Uterus (tissue), 4 donors: ENCODE measurements around the gene ARAP1. TPM values are rescaled to one million over a fixed set of nuclear protein-coding genes. Genes with fewer than 3 reads are reported as not detected.
A peak's percentile ranks its signal among the peaks of the same experiment; 100 is the strongest.

Experiments
- DNase-seq, 2 donors: peaks; one replicate each; pipeline ENCODE4 v3.0.0-alpha.2; 2019 to 2020
- H3K27ac ChIP-seq, 2 donors: fragments of 200-600 bp; sonication (generic); 1 replicate in 1 of 2; 2 replicates in 1 of 2; pipeline ENCODE4 v1.5.1; 2016 to 2018
- H3K27me3 ChIP-seq, 2 donors: fragments of 200-600 bp; sonication (generic); one replicate each; pipeline ENCODE4 v1.5.1; 2018 to 2019; ENCODE audit warnings: control low read depth in 1 of 2
- H3K36me3 ChIP-seq, 2 donors: fragments of 200-600 bp; sonication (generic); one replicate each; pipeline ENCODE4 v1.5.1; 2019; ENCODE audit warnings: control low read depth in 1 of 2
- H3K4me1 ChIP-seq, 2 donors: fragments of 200-600 bp; sonication (generic); one replicate each; pipeline ENCODE4 v1.5.1; 2018 to 2019; ENCODE audit warnings: control low read depth in 1 of 2
- H3K4me3 ChIP-seq, 2 donors: fragments of 200-600 bp; sonication (generic); 1 replicate in 1 of 2; 2 replicates in 1 of 2; pipeline ENCODE4 v1.5.1; 2018 to 2019; ENCODE audit warnings: mild to moderate bottlenecking in 1 of 2
- H3K9me3 ChIP-seq, 2 donors: fragments of 200-600 bp; sonication (generic); one replicate each; pipeline ENCODE4 v1.5.1; 2019; ENCODE audit warnings: control low read depth in 1 of 2
- POLR2A ChIP-seq, 2 donors: fragments of 450-650 bp; IDR thresholded peaks; one replicate each; pipeline ENCODE4 v1.6.1; 2016; ENCODE audit warnings: antibody characterized with exemption in 2 of 2, mild to moderate bottlenecking in 1 of 2, moderate library complexity in 1 of 2
- intact Hi-C: fragments of 100-400 bp; cut with DNase I; formaldehyde crosslinking; loops from one replicate; pipeline ENCODE4 v1.15.1; 2023; ENCODE audit warnings: low total_unique reads
- total RNA-seq, 4 donors: library from RNA; depleted of rRNA in 3 of 4; stranded (reverse); fragments of >200 nt in 3 of 4; gene quantifications; one replicate each; pipeline versions ENCODE4 v1.1.0 to v1.2.4, GENCODE V29; 2014 to 2023
- TF ChIP-seq, protein P1 (sequence below), 4 experiments: fragments of 200-600 bp in 2 of 4; fragments of 450-650 bp in 2 of 4; sonication (generic) in 2 of 4; IDR thresholded peaks; one replicate each; pipeline ENCODE4 v1.5.1; 2016 to 2019; ENCODE audit warnings: antibody characterized with exemption in 4 of 4, mild to moderate bottlenecking in 2 of 4, moderate library complexity in 1 of 4
- donor health status: DM: yes; HTN: yes; CAD: no.

Gene ARAP1
- total RNA-seq, 4 donors from 2014 or later = 21.3 to 222 (median 70.4) TPM

DNA sequence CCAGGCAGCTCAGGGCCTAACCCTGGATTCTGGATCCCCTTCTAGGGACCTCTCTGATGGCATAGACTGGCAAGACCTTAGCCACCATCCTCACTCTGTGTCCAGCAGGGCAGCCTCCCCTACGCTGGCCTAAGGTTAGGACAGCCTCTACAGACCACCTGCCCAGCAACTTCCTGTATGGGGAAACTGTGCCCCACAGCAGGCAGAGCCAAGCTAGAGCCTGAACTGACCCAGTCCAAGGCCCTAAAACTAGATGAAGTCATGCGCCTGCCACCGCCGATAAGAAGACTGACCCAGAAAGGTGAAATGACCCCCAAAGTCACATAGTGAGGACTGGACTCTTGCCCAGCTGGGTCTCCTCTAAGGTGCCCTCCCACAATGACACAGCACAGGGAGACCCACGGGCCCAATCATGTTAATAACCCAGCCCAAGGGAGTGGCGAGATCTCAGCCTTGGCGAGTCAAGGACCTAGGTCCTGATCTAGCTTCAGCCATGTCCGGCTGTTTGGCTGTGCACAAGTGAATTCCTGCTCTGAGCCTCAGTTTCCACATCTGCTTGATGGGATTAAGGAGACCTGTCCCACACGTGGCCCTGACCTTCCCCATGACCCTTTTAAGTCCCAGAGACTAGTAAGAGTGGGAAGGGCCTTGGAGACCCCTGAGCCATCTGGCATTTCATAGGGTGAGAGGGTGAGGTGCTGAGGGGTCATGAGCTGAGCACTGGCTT, 24.1 kb upstream of the ARAP1 start:
- Histone ChIP-seq H3K36me3 (no peaks in the 10 kb centered on the region), H3K4me1 (no peaks in the 10 kb centered on the region), H3K27ac (no peak overlapping the region), H3K9me3 (no peaks in the 10 kb centered on the region), H3K4me3 (no peak overlapping the region), H3K27me3 (no peaks in the 10 kb centered on the region)
- TF ChIP-seq POLR2A (IDR thresholded peaks at IDR 0.05) = no peak
- TF ChIP-seq, protein P1, sequence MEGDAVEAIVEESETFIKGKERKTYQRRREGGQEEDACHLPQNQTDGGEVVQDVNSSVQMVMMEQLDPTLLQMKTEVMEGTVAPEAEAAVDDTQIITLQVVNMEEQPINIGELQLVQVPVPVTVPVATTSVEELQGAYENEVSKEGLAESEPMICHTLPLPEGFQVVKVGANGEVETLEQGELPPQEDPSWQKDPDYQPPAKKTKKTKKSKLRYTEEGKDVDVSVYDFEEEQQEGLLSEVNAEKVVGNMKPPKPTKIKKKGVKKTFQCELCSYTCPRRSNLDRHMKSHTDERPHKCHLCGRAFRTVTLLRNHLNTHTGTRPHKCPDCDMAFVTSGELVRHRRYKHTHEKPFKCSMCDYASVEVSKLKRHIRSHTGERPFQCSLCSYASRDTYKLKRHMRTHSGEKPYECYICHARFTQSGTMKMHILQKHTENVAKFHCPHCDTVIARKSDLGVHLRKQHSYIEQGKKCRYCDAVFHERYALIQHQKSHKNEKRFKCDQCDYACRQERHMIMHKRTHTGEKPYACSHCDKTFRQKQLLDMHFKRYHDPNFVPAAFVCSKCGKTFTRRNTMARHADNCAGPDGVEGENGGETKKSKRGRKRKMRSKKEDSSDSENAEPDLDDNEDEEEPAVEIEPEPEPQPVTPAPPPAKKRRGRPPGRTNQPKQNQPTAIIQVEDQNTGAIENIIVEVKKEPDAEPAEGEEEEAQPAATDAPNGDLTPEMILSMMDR (IDR thresholded peaks at IDR 0.05) = no peak
- no peak for DNase-seq
- intact Hi-C loops = no loop called here

DNA sequence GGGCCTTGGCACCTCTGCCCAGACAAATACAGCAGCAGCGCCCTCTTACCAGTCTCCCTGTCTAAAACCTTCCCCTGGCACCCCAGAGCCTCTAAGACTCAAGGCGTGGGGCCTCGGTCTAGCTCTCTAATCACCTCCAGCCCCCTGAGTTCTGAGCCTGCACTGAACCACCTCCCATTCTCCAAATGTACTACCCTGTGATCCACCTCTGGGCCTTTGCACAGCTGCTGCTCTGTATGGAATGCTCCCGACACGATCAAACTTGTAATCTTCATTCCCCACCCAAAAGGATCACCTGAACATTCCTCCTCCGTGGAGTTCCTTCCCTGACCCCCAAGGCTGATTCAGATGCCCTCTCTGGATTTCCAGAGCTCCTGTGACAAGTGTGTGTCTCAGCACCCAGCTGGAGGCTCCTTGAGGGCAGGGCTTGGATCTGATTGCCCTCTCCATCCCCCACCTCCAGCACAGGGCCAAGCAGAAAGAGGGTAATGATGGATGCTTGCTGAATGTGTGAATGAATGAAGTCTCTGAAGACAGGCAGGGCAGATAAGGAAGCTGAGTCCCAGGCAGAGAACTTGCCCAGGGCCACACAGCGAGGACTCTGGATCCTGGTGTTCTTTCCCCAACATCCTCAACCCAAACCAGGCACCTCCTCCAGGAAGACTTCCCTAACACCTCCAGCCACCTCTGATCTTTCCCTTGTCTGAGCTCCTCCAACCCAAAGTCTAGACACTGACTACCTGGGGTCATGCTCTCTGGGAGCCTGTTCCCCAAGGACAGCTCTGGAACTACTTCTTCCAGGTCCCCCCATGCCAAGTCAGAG, 23.3 kb upstream of the ARAP1 start:
- TF ChIP-seq, protein P1 (IDR thresholded peaks at IDR 0.05) = no peak
- Histone ChIP-seq H3K27ac (no peak overlapping the region), H3K4me1 (no peaks in the 10 kb centered on the region), H3K4me3 (no peak overlapping the region), H3K27me3 (no peaks in the 10 kb centered on the region), H3K9me3 (no peaks in the 10 kb centered on the region), H3K36me3 (no peaks in the 10 kb centered on the region)
- no peak for DNase-seq
- intact Hi-C loops = no loop called here

DNA sequence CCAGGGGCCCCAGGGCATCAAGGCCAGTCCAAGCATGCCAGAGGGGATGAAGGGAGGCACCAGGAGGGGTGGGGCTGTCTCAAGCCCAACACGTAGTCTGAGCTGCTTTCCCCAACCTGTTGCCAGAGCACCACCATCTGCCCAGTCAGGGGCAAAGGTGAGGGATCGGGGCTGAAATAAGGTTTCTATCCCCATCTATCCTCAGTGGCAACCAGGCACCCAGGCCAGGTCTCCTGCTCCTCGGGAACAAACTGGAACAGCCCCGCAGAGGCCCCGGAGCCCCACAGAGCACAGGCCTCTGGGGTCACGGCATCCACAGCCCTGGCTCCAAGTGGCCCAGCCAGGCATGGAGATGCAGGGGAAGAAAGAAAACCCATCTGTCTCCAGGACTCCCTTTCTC, 22.3 kb upstream of the ARAP1 start:
- no peak for DNase-seq
- TF ChIP-seq, protein P1 (IDR thresholded peaks at IDR 0.05) = no peak
- TF ChIP-seq POLR2A (IDR thresholded peaks at IDR 0.05) = no peak
- intact Hi-C loops = no loop called here
- no peaks in the 10 kb centered on the region for H3K27me3 ChIP-seq
- H3K4me3 ChIP-seq = no peak overlapping the region
- no peaks in the 10 kb centered on the region for H3K36me3 ChIP-seq
- no peaks in the 10 kb centered on the region for H3K4me1 ChIP-seq
- H3K27ac ChIP-seq = no peak overlapping the region
- no peaks in the 10 kb centered on the region for H3K9me3 ChIP-seq

DNA sequence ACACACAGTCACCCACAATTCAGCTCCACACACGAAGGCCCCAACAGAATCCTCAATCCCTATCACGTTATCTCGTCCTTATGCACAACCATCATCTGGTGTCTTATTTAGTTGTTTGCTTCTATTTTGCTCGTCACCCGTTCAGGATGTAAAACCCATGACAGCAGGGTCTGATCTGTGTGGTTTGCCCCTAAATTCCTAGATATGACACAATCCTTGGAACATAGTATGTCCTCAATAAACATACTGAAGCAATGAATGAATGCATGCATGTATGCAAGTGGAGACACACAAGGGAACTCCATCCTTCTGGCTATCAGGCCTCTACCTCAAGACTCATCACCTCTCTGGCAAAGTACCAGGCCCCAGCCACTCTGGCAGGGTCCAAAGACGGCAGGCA, 21.5 kb upstream of the ARAP1 start:
- DNase-seq = no peak
- Histone ChIP-seq H3K9me3 (no peaks in the 10 kb centered on the region), H3K4me3 (no peak overlapping the region), H3K27ac (peak overlapping the region; percentile 53 to 54), H3K4me1 (no peaks in the 10 kb centered on the region), H3K27me3 (no peaks in the 10 kb centered on the region), H3K36me3 (no peaks in the 10 kb centered on the region)
- TF ChIP-seq, protein P1 (IDR thresholded peaks at IDR 0.05) = no peak
- no peak for TF ChIP-seq POLR2A (IDR thresholded peaks at IDR 0.05)
- intact Hi-C loops = no loop called here

DNA sequence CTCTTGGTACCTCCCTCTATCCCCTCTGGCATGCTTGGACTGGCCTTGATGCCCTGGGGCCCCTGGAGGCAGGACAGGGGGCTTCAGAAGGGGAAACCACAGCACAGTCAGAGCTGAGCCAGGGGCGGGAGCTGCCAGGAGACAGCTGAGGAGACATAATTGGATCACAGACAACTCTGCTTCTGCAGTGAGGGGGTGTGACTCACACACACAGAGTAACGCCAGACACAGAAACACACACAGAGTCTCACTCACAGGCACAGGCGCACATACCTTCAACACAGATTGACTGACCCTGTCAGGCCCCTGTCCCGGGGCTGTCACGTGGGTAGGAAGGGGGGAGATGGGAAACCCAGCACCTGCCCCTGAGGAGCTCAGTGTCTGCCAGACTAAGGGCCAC, 21.1 kb upstream of the ARAP1 start:
- H3K27me3 ChIP-seq = no peaks in the 10 kb centered on the region
- DNase-seq = peak; percentile 70 to 74
- no peaks in the 10 kb centered on the region for H3K9me3 ChIP-seq
- H3K4me1 ChIP-seq = no peaks in the 10 kb centered on the region
- H3K27ac ChIP-seq = peak overlapping the region; percentile 54 to 56
- no peak overlapping the region for H3K4me3 ChIP-seq
- intact Hi-C loops = no loop called here
- no peaks in the 10 kb centered on the region for H3K36me3 ChIP-seq
- no peak for TF ChIP-seq POLR2A (IDR thresholded peaks at IDR 0.05)
- TF ChIP-seq, protein P1 (IDR thresholded peaks at IDR 0.05) = no peak
